GM19463 (cell line): ENCODE data around the gene ANKRD44.

Experiments
- ATAC-seq: cut with Tn5 transposase; IDR thresholded peaks from one replicate; pipeline ENCODE4 v1.9.1; 2021; ENCODE audit warnings: mild to moderate bottlenecking, moderate library complexity; ENCODE audit not compliant: unreplicated experiment

Gene ANKRD44

DNA sequence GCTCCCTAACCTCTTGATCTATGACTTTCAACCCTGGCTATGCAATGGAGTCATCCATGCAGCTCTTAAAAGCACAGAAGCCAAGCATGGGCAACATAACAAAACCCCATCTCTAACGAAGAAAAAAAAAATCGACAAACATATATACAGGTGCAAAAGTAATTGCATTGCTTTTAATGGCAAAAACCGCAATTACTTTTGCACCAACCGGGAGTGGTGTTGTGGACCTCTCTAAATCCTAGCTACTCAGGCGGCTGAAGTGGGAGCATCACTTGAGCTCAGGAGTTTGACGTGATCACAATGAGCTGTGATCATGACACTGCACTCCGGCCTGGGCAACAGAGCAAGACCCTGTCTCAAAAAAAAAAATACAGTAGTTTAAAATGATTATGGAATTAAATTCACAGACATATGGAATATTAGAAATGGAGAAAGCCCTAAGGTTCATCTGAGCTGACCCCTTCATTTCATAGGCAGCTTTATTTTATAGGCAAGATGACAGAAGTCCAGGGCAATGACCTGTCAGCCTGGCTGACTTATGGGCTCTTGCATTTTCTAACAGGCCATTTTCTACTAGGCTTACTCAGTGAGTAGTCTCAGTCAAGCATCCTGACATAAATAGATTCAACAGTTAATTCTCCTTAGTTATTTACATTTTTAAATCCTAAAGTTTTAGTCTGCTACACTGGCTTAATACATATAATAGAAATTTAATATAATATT is 183.8 kb downstream of the ANKRD44 start:
- ATAC-seq = no peak

DNA sequence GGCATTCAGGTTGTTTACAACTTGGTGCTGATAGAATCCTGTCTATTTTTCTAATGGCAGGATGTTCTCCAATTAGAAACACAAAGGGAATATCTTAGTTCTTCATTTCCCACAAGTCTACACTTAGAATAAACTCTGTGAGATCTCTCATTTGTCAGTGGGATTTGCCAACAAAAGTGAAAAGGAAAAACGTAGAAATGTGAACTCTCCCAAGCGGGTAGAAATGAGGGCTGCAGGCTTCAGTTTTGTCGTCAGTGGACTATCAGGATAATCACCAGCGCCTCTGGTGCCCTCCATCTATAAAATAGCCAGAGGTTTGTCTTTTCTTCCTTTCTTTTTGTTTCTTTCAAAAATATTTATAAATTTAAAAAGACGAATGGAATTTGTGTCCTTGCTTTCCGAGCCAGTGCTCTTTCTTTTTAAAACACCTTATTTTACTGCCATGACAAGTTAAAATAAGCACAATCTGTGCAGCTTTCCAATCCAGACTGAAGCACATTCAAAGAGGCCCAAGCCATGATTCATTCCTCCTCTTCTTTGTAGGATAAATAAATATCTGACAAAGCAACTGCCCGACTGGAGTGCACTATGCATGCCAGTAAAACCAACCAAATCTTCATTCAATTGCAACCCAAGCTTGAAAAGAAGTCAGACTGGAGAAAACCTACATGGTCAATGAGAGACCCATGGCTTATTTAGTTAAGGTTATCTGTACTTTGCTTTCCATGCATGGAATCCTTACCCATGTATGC is 185.8 kb downstream of the ANKRD44 start:
- no peak for ATAC-seq

DNA sequence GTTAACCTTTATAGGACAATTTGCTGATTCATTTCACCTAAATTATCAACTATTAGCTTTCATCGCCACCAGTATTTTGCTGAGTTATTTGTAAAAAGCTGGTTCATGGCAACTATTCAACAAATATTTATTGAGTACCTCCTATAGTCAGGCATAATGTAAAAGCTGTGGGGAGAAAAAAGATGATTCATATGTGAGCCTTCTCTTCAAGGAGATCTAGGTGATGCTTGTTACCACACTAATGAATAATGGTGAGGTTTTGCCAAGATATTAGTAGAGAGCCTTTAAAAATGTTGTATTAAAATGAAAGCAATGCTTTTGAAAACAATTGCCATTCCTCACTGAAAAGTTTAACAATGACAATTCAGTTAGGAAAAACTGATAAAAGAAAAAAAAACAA is 187.8 kb downstream of the ANKRD44 start:
- no peak for ATAC-seq

DNA sequence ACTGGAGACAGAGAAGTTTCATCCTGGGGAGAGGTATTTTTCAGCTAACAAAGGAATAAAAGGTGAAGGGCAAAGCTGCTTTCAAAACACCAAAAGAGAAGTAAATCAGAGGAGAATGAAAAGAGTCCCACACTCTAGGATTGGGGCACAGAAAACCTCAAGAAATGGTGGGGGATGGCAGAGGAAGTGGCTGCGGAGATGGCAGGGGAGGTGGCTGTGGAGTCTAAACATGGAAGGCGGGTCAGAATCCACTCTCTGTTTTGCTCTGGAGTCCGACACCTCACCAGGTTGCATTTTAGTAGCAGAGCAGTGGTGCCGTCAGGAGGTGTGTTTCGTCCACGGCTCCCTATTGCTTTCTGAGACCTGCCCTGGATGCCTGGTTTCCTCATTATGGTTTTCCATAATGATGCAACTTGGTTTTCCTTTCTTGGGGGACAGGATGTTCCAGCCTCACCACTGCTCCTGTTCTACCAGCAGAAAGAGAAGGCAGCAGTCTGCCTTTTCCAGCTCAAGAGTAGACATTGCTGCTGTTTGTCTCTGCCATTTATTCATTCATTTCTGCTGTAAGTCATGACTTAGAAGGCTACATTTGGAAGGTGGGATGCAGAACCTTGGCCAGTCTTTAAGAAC is 188.7 kb downstream of the ANKRD44 start:
- ATAC-seq = no peak

DNA sequence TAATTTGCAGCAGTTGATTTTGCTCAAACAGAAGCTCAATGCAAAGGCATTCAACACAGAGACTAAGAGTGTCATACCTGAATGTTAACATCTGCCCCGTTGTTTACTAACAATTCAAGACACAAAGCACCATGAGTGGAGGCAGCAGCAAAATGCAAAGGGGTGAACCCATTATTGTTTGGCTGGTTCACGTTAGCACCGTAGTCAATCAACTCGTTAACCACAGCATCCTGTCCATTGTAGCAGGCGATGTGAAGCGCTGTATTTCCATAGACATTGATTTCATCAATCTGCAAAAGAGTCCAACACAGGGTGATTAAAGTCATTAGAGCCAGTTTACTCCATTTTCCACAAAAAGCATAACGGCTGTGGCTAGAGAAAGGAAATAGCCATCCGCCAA is 189.3 kb downstream of the ANKRD44 start:
- no peak for ATAC-seq

DNA sequence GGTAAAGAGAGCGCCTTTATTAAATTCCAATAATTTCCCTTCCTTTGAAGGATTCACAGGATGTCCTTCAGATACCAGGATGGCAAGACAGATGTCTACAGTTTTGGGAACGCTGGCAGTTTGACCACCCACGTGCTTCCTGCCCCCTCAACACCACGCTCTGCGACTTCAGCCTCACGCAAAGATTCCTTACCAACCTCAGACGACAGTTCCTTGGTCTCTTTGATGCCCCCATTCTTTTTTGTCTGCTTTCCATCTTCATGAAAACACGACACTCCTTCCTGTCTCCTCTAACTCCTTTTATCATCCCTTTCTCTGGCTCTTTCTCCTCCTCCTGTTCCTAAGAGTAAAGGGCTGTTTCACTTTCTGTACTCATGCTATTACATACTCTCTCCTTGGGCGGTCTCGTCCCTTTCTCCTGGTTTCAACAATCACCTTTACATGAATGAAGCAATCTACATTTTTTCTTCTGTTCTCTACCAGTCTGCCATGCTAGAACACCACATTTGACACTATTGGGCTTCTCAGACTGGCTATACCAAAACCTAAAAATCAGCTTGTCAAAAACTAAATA is 194.2 kb downstream of the ANKRD44 start:
- ATAC-seq = no peak

DNA sequence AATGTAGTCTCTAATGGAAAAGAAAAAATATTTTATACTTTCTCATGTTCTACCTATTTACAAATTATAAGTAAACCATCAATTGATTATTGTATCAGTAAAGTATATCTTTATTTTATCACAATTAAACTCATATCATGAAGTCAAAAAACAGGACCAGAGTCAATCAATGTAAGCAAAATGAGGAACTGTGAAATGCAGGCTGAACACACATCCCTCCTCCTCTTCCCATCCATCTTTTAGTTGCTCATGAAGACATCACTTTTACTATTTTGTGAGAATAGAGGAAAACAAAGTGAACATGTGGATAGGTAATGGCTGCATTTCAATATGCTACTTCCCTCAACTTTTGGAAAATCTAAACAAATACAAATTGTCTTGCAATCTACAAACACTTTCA is 195.3 kb downstream of the ANKRD44 start:
- ATAC-seq = no peak

DNA sequence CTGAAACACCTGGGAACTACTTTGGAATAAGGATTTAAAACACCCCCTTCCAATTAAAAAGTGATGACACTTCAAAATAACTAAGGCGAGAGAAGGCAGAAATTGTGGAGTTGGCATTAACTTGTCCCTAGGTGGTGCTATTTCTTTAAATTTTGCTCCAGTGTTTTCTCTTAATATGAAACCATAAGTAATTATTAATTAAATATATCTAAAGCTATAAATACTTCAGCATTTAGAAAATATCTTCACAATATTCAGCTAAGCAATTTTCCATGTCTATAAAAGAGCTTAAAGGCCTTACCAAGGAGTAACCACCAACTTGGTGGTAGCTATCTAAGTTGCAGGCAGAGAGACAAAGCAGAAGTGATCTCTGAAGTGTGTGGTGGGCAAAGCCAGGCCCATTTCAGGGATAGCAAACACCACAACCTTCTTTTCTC is 197.3 kb downstream of the ANKRD44 start:
- no peak for ATAC-seq

DNA sequence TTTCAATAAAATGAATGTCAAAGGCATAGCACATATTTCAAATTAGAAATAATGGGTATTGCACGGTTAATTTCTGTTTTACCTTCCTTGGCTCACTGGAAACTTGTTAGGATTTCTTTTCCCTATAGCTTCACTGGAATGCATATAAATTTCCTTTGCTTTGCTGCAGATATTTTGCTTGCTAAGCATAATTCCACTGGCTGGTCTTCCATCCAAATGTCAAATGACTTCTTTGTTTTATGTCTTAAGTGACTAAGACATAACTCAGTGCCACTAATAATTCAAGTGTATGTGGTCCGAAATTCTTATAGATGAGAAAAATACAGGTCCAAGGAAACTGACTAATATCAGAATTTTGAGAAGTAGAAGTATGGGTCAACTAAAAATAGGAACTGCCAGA is 201.3 kb downstream of the ANKRD44 start:
- ATAC-seq = no peak

DNA sequence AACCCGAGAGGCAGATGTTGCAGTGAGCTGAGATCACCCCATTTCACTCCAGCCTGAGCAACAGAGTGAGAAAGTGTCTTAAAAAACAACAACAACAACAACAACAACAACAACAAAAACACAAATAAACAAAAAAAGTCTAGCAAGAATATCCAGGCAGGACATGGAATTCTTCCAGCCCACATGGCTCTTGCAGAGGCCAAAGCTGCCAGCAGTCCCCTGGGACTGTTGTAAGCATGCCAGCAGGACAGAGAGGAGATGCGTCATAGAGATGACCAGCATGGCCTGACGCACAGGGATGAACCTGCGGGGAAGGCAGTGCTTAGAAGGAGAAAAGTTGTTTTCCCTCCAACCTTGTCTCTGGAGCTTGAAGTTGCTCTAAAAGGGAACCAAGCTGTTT is 201.8 kb downstream of the ANKRD44 start:
- no peak for ATAC-seq

DNA sequence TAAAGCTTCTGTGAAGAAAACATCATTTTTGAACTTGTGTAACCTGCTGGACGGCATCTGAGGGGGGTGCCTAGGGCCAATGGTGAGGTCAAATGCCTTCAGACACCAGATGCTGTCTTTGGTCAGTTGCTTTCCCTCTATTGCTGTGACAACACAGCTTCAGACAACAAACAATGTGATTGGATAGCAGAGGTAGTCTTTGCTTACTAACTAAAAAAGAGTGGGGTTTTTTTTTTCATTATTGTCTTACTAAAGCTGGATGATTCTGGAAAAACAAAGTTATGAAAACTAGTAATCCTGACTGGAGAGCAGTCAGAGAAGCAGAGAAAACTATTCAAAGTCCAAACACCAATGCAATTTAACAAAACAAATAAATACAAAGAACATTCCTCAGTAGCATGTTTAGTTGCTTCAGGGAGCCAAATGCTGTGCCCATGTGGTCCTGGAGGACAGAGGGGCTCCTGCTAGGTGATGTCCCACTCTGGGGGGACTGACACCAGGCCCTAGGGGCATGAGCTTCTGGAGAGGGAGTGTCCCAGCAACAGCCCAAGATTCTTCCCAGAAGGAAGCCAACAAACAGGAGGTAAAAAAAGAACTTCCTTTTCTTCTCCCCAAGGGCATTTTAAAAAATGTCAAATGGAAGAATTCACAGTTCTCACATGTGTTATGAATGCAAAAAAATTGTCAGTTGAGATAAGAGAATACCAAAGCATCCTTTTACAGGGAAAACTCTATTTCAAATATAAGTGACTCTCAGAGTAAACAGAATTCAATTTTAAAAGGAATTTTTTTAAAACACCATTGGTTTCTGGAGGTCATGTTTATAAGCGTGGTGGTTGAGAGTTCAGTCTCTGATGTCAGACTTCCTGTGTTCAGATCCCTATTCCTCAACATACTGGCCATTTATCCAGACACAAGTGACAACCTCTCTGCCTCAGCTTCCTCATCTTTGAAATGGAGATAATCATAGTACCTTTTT is 203.0 kb downstream of the ANKRD44 start:
- ATAC-seq = no peak

DNA sequence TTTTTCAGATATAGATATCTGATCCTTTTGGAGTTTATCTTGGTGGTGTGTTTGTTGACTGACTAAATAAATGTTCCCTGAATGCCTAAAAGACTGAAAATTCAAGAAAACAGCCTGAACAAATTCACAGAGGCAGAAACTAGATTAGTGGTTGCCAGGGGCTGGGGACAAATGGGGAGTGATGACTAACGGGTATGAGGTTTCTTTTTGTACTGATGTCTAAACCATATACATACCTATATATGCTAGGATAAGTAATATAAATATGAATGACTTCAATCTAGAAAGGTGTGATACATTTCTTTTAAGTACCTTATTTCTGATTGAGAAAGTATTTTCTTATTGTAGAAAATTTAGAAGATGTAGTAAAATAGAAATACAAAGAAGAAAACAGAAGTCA is 207.2 kb downstream of the ANKRD44 start:
- no peak for ATAC-seq

DNA sequence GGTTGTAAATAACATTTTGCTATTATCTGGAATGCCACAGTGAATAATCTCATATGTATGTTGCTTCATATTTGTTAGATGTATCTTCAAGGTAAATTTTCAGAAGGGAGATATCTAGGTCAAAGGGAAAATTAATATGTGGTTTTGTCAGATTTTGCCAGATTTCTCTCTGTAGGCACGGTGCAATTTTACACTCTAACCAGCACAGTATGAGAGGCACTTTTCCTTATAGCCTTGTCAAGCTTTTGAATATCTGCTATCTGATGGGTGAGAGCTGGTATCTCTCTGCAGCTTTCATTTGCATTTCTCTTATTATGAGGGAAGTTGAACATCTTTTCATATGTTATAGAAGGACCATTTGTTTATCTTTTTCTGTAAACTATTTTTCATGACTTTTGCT is 208.3 kb downstream of the ANKRD44 start:
- ATAC-seq = no peak

DNA sequence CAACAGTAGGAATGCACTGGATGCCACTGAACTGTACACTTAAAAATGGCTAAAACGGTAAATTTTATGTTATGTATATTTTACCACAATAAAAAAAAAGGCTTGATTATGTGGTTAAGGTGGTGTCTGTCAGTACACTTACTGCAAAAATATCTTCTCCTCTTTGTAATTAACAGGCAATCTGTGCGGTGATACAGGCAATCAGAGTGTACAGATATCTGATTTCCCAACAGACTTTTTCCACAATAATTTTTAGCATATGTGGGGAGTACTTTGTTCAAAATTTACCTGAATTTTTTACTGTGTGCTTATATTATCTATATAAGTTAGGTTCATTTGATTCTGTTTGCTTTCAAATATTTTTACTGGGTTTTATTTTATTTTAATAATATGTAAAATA is 209.1 kb downstream of the ANKRD44 start:
- no peak for ATAC-seq

DNA sequence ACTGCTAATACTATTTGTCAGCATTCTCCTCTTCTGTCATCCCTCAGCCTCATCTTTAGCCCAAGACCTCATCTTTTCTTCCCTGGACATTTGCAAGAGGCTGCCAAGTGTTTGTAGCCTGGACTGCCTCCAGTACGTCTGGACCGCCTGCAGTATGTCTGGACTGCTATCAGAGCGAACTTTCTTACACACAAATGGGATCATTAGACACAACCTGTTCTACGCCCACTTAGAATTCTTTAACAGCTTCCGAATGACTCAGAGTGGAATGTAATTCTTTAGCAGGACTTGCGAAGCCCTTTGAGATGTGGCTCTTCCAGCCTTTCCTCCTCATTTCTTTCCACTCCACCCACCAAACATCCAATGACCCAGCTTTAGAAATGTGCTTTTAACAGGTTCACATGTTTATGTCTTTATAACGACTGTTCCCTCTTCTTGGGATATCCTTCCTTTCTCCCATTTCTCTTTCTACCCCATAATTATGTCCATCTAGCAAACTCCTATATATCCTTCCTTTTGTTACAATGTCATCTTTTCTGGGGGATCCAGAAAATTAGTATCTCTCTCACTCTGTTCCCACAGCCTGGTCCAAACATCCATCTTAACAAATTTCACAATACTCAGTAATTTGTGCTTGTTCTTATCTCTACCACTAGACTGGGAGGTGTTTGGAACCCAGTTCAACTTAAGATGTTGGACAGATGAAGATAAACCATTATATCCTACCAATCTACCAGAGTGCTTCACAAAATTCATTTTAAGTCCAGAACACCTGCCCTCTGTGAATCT is 212.8 kb downstream of the ANKRD44 start:
- ATAC-seq = no peak

DNA sequence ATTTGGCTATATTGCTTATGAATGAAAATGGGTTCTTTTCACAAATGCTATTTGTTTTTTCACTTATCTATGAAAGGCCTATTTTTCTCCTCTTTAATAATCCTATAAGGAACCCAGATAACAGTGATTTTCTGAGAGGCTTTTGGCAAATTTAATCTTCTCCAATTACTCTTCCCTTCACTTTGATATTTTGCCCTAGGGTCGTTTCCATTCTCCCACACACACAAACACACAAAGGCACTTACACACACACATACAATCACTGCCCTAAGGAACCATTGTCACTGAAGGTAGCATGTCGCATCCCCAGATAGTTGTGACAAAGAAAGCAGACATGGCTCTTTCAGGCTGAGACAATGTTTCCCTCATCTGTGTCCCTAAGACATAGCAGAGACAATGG is 213.9 kb downstream of the ANKRD44 start:
- no peak for ATAC-seq

DNA sequence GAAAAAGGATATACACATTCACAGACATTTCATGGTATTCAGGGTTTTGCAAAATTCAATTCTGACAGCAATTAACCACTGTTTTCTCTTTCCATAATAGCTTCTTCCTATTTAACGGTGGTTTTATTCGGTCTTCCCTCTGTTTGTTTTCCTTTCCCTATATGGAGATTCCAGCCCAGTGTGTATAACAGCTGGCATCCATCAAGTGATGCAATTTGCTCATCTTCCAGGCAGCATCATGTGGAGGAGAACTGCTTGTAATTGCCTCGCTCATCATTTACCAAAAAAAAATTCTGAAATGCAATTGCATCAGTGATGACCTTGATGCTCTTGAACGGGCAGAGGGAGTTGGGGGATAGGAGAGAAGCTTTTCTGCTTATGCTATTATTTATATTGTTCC is 218.1 kb downstream of the ANKRD44 start:
- no peak for ATAC-seq

DNA sequence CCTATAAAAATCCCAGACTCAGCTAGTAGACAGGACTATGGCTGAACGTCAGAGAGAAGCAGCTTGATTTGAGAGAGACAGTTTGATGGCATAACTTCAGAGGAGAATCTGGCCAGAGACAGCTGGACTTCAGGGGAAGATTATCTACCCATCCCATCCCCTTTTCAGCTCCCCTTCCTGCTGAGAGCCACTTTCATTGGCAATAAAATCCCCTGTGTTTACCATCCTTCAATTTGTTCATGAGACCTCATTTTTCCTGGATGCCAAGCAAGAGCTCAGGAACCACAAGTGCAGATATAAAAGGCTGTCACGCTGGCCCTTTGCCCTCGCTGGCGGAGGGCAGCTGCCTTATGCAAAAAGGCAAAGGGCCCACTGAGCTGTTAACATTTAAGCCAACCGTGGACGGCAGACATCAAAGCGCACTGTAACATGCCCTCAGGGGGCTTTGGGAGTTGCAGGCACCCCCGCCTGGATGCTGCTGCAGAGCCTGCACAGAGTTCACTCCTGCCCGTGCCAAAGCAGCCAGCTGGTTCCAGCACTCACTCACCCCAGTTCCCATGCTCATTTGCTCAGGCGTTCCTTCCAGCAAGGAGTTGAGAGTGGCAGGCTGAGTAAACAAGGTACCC is 219.7 kb downstream of the ANKRD44 start:
- no peak for ATAC-seq

DNA sequence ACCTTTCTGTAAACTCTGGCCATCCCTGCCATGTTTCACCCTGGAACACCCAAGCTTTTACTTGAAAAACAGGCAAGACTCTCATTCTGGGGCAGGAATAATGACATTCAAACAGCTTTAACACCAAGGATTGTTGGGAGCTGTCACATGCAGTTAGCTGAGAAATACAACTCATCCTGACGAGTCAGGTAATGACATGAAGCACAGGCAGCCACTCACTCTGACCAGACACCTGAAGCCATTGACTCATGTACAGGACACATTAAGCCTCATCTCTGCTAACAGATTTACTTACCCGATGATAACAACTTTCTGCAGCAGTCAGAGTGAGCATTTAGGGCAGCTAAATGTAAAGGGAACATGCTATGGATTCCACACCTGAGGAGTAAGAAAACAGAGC is 220.9 kb downstream of the ANKRD44 start:
- no peak for ATAC-seq
